Mesenteric fat pad (tissue), 1 donor: Measurements from ENCODE around the gene DNMT3A. TPM values are rescaled to one million over a fixed set of nuclear protein-coding genes. Genes with fewer than 3 reads are reported as not detected.
A peak's percentile ranks its signal among the peaks of the same experiment; 100 is the strongest.
"Not testable (repeated sequence)": the region's sequence is repeated elsewhere in the genome, so short reads cannot be mapped to it uniquely, and the experiment has no call there.

ENCODE experiments used
- DNase-seq: peaks from one replicate; pipeline ENCODE4 v3.0.0-alpha.2; 2020; ENCODE audit warnings: low spot score
- total RNA-seq: library from RNA; stranded (reverse); fragmentation: NEBNext Ultra II Directional; extraction: Animal tissue kit (Norgen Biotek cat#: 25700); gene quantifications from one replicate; pipeline ENCODE4 v1.2.1, GENCODE V29; 2021
- donor health status: DM: yes; HTN: yes; CAD: no.

DNMT3A gene
- total RNA-seq, 1 donor from 2014 or later: 24.4 TPM

GRCh38 chr2:25215948-25216679, 125.6 kb downstream of the DNMT3A start:
- peak; percentile 92 for DNase-seq

- DNase-seq: no peak
These were observed 126.5 kb downstream of the DNMT3A start for GRCh38 chr2:25215232-25215631.

- no peak for DNase-seq
These were observed 128.5 kb downstream of the DNMT3A start for GRCh38 chr2:25213229-25213628.

GRCh38 chr2:25210923-25211322, 130.8 kb downstream of the DNMT3A start:
- DNase-seq: not testable (repeated sequence)

- DNase-seq: no peak
These were observed 134.6 kb downstream of the DNMT3A start for GRCh38 chr2:25207078-25207545.

GRCh38 chr2:25204190-25204838, 137.4 kb downstream of the DNMT3A start:
- DNase-seq: no peak

GRCh38 chr2:25202275-25202674, 139.4 kb downstream of the DNMT3A start:
- no peak for DNase-seq

- no peak for DNase-seq
These were observed 139.9 kb downstream of the DNMT3A start for GRCh38 chr2:25201794-25202193.

GRCh38 chr2:25201265-25201664, 140.5 kb downstream of the DNMT3A start:
- DNase-seq: no peak

- no peak for DNase-seq
These were observed 143.1 kb downstream of the DNMT3A start for GRCh38 chr2:25198576-25198975.

GRCh38 chr2:25198209-25198525, 143.6 kb downstream of the DNMT3A start:
- no peak for DNase-seq

- DNase-seq: no peak
These were observed 144.2 kb downstream of the DNMT3A start for GRCh38 chr2:25197336-25198208.

GRCh38 chr2:25194576-25195122, 147.1 kb downstream of the DNMT3A start:
- no peak for DNase-seq

GRCh38 chr2:25190536-25190935, 151.2 kb downstream of the DNMT3A start:
- DNase-seq: no peak

GRCh38 chr2:25188405-25188804, 153.3 kb downstream of the DNMT3A start:
- DNase-seq: no peak

- DNase-seq: no peak
These were observed 153.9 kb downstream of the DNMT3A start for GRCh38 chr2:25187729-25188350.

GRCh38 chr2:25184254-25184653, 157.5 kb downstream of the DNMT3A start:
- DNase-seq: no peak

GRCh38 chr2:25178976-25179375, 162.7 kb downstream of the DNMT3A start:
- no peak for DNase-seq
